HG02571 (cell line): ENCODE results near the gene SH3RF3.

Experiments used
- ATAC-seq: cut with Tn5 transposase; IDR thresholded peaks from one replicate; pipeline ENCODE4 v1.9.1; 2021; ENCODE audit warnings: mild to moderate bottlenecking, moderate library complexity; ENCODE audit not compliant: unreplicated experiment

The SH3RF3 gene

DNA sequence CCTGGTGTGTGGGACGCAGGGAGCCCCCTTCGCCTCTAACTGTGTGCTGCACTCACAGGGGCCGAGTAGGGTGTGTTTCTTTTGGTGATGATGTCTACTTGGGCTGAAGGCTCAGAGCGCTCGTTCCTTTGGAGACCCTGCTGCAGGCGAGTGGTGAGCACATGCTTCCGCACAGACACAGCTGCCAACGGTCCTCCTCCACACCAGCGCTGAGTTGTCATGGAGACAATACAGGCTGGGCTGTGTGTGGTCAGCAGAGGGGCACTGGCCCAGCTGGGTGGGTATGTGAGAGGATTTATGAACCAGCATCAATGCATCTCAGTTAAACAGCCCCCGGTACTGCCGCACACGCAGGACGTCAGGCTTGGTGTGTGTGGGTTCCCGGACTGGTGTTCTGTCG lies 143.5 kb downstream of the SH3RF3 start:
- no peak for ATAC-seq

DNA sequence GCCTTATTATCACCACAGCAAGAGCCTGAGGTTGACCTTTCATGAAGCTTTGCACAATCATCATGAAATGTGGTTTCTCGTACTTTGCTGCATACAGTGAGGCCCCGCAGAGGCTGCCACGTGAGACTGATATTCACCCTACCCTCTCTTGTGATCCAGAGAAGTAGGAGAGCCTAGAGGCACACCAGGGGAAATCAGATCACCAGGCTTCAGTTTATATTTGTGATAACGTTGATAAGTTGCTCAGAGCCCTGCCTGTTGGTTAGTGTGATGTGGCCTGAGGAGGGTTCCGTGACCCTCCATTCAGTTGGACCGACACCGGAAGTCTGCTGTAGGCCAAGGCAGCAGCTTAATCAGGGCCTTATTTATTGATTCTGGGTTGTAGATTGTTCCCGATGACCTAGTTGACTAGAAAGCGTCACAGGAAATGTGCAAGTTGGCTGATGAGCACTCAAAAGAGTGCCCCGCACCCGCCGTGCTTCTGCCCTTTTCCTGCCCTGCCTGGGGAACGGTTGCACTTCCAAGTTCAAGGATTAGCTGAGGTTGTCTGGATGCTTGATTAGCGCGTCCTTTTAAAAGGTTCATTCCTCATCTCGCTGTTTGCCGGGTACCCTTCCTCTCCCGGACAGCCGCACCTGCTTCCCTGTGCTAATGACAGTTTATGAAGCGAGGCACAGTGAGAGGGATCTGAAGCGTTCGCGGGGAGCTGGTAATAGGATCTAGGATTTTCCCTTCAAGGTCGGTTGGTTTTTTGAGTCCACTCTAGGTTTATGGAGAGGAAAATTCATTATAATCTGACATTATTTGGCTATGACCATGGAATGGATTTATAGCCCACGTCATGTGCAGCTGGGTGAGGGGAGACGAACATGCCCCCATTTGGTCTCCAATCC lies 146.4 kb downstream of the SH3RF3 start:
- ATAC-seq, result no peak

DNA sequence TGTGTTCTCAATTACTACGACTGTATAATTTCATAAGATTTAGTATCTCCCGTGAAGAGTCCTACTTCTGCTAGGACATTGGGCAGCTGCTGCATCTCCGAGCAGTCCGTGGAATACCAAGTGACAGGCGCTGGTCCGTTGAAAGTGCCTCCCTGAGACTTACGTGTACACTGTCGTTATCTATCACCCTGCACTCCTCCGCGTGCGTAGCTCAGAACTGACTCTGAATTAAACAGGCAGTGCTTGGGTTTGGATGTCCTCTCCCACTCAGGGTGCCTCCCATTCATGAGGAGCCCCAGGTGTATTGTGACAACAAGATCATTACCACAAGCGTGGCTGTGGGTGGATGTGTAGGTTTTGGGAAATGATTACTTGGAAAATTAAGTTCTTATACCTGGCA lies 148.4 kb downstream of the SH3RF3 start:
- no peak for ATAC-seq

GRCh38 chr2:109279243-109279860 lies 150.3 kb downstream of the SH3RF3 start:
- ATAC-seq, result no peak

DNA sequence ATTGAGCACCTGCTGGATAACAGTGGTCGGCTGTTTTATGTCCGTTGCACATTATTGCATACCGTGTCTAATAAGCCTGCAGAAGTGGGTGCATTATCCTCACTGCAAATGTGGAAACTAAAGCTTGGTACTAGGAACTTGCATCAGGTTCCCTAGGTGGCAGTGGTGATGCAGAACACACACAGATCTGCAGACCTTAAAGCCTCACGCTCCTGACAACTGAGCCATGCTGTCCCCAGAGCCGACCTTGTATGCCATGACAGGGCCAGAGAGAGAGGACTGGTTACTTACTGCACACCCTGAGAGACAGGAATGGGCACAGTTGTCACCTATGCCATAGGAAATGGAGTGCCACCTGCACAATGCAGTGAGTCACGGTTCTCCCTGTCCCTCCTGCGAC lies 151.8 kb downstream of the SH3RF3 start:
- no peak for ATAC-seq

GRCh38 chr2:109282360-109282759 lies 153.4 kb downstream of the SH3RF3 start:
- ATAC-seq, result no peak

GRCh38 chr2:109282865-109283264 lies 153.9 kb downstream of the SH3RF3 start:
- ATAC-seq, result no peak

DNA sequence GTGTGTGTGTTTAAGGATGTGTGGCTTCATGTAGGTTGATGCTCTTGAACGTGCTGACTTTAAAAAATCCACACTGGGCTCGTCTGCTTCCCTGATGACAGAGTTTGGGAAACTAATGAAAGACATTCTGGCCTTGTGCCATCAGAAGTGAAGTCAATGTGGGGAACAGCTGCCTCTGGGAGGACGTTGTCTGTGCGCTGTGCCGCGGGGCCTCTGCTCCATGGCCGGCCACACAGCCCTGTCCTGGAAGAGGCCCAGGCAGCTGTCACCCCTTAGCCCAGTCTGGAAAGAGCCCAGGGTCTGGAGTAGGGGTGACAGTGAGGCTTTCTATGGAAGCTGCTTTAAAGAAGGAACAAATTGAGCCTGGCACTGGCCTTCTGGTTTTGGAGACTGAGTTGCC lies 155.8 kb downstream of the SH3RF3 start:
- no peak for ATAC-seq

- no peak for ATAC-seq
Measured at GRCh38 chr2:109285244-109285651, 156.2 kb downstream of the SH3RF3 start.

DNA sequence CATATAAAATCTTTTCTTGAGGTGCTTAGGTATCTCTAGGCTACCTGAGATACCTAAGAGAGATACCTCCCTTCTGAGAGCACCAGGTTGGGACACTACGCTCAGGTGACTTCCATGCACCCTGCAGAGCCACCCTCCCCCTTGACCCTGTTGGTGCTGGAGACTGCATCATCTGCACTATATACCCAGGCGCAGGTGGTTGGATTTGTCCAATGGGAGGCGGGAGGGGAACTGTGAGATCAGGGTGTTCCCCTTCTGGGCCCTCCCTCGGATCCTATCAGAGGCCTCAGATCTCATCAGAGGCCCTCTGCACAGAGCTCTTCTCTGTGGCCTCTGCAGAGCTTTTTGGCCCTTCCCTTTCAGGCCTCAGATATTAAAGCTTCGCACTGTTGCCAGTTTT lies 158.4 kb downstream of the SH3RF3 start:
- no peak for ATAC-seq

GRCh38 chr2:109287838-109288237 lies 158.8 kb downstream of the SH3RF3 start:
- no peak for ATAC-seq

GRCh38 chr2:109288544-109289368 lies 159.8 kb downstream of the SH3RF3 start:
- no peak for ATAC-seq

DNA sequence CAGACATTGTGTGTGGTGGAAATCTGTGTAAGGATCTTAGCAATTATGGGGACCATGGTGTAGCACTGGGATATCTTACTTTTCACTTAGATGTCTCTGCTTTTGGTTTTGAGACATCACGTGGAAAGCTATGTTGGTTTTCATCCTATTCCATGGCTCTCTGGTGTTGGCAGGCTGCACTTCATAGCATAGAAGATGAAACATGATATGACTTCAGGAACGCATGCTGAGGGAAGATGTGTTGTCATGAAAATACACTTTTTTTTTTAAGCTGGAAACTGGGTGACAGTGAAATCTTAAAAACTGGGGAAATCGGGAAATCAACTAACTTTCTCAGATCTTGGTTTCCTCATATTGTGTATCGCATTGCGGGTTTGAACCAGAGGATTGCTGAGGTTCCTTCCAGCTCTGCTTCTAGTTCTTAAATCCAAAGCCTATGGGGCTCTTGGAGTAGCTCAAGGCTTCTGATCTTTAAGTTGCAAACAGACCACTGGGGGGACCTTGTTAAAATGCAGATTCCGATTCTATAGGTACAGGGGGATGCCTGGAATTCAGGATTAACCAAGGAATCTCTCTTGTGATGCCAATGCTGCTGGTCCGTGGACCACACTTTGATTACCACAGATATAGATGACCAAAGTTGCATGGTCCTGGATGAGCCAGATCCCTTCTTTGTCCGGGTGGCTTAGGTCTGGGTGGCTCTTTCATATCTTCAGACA lies 160.7 kb downstream of the SH3RF3 start:
- no peak for ATAC-seq

- ATAC-seq, result no peak
Measured at GRCh38 chr2:109290887-109291643, 162.1 kb downstream of the SH3RF3 start.

DNA sequence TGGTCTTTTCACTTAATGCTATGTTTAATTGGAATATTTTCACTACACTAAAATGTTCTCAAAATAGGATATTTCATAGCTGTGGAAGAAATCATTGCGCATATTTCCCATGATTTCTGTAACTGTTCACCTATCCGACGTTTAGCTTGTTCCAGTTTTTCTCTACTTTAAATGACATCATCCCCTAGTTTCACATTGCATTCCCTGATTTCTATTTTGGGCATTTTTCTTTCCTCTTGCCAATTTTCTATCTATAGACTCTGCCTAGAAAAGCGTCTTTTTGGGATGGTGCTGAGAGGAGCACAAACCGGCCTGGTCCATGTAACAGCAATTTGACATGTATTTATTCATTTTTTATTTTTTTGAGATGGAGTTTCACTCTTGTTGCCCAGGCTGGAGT lies 163.4 kb downstream of the SH3RF3 start:
- no peak for ATAC-seq

DNA sequence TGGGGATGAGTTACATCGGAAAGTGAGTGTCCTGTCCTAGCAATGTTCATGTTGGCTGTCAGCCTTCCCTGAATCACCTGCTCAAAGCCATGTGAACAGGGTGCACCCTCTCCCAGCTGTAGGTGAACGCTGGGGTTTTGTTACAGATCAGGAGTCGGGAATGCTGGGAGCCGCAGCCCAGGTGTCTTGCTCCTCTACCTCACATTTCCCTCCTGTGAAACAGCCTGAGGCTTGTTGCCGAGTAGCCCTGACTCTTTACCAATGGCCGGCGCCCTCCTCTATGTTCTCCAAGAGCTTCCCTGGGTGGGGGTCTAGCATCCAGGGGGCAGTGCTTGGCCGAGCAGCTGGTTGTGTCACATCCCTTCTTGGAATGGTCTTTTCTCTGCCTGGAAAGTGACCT lies 164.7 kb downstream of the SH3RF3 start:
- no peak for ATAC-seq

DNA sequence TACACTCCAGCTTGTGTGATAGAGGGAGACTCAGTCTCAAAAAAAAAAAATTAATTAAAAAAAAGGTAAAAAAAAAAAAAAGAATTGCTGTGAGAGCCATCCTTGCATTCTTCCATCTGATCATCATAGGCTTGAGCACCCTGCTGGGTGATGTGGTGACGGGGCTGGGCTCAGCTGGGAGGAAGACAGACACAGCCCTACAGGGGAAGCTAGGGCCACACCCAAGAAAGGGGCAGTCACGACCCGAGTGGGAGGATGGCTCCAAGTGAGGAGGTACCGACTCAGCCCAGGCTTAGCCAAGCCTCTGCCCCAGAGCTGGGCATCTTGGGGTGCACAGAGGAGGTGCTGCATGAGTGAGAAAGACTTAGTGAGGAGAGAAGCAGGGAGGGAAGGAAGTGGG lies 165.5 kb downstream of the SH3RF3 start:
- ATAC-seq, result no peak

DNA sequence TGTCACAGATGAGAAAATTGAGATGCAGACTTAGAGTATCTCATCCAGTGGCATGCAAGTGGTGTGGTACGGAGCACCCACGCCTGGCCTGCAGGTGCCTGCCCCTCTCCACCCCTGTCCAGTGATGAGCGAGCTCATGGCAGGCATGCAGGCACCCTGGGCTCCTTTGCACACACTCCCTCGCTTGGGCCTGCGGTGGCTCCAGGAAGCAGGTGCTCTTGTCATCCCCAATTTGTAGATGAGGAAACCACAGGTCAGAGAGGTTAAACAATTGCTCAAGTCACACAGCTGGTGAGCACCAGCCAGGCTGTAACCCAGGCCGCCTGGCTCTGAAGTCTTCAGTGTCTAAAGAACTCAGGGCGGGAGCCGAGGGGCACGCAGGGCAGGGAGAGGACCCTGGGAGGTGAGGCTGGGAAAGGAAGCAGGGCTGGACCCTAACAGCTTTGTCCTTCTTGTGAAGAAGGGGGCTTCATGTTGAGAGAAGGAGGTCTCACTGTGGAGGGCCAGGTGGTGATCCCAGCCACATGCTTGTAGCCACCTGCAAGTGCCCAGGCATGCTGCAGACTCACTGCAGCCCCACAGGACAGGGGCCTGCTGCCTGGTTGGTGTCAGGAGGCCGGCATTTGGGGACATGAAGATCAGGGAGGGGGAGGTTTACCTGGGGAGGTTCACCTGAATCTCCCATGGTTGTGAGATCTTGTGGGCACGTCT lies 166.2 kb downstream of the SH3RF3 start:
- no peak for ATAC-seq

DNA sequence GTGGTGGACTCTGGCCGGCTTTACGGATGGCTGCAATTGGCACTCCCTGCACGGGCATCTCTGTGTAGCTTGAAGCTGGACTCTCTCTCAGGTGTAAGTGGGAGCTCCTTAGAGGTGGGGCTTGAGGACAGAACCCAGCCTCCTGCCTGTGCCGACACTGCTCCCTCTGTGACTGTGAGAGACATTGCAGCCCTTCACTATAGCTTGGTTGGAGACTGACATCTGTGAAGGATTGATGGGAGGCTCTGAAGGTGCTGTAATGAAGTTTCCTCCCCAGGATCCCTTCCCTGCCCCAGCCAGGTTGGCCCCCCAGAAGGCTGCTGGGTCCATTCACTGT lies 166.7 kb downstream of the SH3RF3 start:
- no peak for ATAC-seq
